ENCODE data around the gene GEMIN4.

DNA sequence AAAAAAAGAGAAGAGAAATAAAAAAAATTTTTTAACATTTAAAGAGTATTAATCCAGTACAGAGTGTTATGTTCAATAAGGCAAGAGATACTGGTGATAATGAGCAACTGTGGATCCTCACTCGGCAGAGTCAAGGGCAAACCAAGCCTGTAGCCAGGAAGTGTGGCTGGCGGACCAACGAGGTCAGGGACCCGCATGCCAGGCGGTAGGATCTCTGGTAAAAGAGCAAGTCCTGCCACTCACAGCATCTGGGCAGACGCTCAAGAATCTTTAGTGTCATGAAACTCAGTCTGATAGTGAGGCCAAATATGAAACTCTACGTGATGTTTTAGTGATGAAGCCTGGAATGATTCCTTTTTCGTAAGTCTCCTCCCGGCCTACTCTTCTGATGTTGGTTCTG, 8.3 kb upstream of the GEMIN4 start:
- no peak for TF ChIP-seq TCF7L2 (IDR thresholded peaks at IDR 0.05; ENCODE audit: borderline replicate concordance, low read depth, low read length)
- TF ChIP-seq ZNF629 (tag by site-specific recombination; IDR thresholded peaks at IDR 0.05) = no peak
- TF ChIP-seq TRIM28 (IDR thresholded peaks at IDR 0.05; ENCODE audit: borderline replicate concordance, low read length) = no peak
- TF ChIP-seq, protein P1, sequence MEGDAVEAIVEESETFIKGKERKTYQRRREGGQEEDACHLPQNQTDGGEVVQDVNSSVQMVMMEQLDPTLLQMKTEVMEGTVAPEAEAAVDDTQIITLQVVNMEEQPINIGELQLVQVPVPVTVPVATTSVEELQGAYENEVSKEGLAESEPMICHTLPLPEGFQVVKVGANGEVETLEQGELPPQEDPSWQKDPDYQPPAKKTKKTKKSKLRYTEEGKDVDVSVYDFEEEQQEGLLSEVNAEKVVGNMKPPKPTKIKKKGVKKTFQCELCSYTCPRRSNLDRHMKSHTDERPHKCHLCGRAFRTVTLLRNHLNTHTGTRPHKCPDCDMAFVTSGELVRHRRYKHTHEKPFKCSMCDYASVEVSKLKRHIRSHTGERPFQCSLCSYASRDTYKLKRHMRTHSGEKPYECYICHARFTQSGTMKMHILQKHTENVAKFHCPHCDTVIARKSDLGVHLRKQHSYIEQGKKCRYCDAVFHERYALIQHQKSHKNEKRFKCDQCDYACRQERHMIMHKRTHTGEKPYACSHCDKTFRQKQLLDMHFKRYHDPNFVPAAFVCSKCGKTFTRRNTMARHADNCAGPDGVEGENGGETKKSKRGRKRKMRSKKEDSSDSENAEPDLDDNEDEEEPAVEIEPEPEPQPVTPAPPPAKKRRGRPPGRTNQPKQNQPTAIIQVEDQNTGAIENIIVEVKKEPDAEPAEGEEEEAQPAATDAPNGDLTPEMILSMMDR (tag by site-specific recombination; IDR thresholded peaks at IDR 0.05) = no peak
- TF ChIP-seq, protein P2, sequence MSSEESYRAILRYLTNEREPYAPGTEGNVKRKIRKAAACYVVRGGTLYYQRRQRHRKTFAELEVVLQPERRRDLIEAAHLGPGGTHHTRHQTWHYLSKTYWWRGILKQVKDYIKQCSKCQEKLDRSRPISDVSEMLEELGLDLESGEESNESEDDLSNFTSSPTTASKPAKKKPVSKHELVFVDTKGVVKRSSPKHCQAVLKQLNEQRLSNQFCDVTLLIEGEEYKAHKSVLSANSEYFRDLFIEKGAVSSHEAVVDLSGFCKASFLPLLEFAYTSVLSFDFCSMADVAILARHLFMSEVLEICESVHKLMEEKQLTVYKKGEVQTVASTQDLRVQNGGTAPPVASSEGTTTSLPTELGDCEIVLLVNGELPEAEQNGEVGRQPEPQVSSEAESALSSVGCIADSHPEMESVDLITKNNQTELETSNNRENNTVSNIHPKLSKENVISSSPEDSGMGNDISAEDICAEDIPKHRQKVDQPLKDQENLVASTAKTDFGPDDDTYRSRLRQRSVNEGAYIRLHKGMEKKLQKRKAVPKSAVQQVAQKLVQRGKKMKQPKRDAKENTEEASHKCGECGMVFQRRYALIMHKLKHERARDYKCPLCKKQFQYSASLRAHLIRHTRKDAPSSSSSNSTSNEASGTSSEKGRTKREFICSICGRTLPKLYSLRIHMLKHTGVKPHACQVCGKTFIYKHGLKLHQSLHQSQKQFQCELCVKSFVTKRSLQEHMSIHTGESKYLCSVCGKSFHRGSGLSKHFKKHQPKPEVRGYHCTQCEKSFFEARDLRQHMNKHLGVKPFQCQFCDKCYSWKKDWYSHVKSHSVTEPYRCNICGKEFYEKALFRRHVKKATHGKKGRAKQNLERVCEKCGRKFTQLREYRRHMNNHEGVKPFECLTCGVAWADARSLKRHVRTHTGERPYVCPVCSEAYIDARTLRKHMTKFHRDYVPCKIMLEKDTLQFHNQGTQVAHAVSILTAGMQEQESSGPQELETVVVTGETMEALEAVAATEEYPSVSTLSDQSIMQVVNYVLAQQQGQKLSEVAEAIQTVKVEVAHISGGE (tag by site-specific recombination; conservative IDR thresholded peaks at IDR 0.05; ENCODE audit: low read depth) = no peak
- no peak for TF ChIP-seq REST (tag by site-specific recombination; IDR thresholded peaks at IDR 0.05)
- TF ChIP-seq ZNF548 (tag by site-specific recombination; IDR thresholded peaks at IDR 0.05) = no peak
- TF ChIP-seq ZNF654 (tag by site-specific recombination; IDR thresholded peaks at IDR 0.05; ENCODE audit: low read depth) = no peak
- no peak for TF ChIP-seq ZNF248 (tag by site-specific recombination; IDR thresholded peaks at IDR 0.05)
- no peak for TF ChIP-seq ZEB2 (tag by site-specific recombination; IDR thresholded peaks at IDR 0.05)
